Activated CD8-positive, alpha-beta memory T cell treated with anti-CD3 and anti-CD28 coated beads, Interleukin-2, amount 50 U/mL, for 1 hour (primary cell): ENCODE measurements around the gene RCOR1.
"Not testable (repeated sequence)": the region's sequence is repeated elsewhere in the genome, so short reads cannot be mapped to it uniquely, and the experiment has no call there.

ENCODE experiments used
- DNase-seq: peaks from one replicate; pipeline ENCODE4 v3.0.0-alpha.2; 2020; ENCODE audit errors: extremely low read depth

RCOR1 gene

DNA sequence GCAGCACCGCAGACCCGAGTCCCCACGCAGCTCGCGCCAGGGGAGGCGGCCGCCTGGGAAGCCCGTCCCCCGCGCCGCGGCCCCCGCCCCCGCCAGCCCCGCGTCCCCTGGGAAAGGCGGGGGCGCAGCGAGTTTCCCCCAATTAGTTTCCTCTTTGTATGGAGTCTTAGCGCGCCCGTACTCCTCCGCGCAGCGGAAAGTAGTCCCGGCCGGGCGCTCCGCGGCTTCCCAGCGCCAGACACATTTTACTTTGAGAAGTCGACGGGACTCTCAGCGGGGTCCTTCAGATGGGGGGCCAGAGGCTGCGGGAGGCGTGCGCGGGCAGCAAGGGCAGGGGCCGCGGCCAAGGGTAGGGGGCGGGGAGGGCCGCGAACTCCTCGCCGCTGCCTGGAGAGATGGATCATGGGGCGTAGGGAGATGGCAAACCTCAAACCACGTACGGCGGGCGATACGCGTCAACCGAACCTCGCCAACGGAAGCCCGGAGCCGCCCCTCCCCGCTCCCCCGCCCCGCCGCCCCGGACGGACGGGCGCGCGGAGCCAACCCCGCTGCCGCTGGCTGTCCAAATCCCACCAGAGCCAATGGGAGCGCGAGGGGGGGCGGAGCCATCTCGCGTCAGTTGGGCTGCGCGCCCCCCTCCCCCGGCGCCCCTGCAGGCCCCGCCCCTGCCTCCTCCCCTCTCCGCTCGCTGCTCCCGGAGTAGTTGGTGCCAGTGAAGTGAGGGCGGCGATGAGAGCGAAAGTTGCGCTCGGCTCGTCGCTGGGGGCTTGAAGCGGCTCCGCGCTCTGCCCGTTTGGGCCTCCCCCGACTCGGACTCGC lies at the start of gene RCOR1:
RCOR1 (plus strand) TSS at position 706 of the 819 bp plus-strand sequence. CDS start 238 bp downstream, outside the sequence.
- peak; percentile 88 for DNase-seq

DNA sequence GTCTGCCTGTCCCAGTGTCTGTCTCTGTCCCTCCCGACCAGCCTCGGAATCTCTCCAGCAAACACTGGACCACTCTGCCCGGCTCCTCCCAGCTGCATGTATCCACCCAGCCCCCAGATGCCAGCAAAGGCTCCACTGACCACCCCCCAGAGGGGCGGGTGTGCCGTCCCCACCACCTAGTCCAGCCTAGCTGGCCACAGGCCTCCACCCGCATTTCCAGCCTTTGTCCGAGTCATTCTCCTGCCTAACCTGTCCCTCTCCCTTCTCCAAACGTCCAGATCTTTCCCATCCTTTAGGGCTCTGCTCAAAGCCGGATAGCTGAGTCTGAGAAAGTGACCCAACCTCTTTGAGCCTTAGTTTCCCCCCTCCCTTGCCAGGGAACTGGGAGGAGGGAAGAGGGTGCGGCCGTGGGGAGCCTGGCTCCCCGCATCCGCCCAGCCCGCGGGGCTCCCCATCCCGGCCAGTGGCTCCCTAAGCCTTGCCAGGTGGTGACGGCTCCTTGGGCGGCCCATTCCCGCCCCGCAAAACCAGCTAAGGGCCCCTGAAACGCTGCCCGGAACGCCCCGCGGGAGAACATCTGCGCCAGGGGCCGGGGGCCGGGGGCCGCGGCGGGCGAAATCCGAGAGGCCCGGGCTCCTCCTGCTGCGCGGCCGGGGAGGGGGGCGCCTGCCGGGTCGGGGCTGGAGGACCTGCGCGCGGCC lies 48.3 kb upstream of the RCOR1 start:
- no peak for DNase-seq

DNA sequence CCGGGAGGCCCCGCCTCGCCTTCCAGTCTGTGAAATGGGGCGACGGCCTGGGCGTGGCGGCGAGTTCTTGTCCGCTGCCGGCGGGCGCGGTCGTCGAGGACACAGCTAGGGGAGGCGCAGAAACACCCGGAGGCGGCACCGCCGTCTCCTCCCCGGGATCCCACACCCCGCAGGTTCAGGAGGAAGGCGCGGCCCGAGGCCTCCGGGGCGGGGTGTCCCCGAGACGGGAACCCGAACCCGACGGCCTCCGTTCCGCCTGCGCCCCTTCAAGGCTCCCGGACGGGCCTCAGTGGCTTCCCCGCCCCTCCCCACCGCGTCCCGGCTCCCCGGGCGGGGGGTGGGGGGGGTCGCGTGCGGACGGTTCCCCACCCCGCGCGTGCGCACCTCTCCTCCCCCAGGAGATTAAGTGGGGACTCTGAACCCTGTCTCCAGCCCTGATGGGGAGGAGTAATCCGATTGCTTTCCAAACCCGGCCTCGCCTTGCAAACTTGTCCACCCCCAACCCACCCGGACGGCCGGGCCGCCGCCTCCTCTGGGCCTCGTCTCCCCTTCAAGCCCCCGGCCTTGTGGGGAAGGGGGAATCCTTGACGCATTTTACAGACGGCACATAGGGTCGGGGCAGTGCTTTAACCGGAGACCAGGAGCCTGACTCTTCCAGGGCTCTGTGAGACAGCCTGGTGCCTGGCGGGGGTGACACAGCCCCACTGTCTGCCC lies 47.5 kb upstream of the RCOR1 start:
- DNase-seq: no peak

DNA sequence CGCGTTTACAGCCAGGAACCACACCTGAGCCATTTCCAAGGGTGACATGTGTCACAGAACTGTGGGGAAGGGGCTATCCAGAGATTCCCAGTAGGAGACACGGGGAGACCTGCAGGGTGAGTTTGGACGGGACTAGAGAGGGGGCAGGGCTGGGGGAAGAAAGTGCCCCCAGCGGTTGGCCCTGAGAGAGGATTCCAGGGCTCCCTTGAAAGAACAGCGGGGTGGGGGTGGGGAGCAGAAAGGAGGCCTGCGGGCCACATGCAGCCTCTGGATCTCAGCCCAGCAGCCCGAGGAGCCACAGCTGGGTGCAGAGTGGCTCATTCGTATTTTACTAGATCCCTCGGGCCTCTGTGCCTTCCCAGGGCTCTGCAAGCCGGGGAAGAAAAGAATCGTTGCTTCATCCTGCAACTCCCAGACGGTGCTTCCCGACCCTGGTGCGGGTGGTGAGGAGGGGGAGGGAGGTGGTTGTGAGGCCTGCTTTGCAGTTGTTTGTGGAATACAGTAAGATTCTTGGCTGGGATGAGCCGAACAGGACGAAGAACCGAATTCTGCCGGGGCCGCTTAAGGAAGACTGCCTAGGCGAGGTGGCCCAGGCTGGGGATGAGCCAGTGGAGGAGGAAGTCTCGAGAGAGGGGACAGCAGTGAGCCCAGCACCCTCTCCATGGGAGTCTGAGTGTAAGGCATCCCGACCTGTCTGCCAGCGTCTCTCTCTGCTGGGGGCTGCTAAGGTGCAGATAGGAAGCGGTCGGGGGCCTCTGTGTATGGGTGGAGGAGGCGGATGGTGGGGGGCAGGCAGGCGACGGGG lies 46.8 kb upstream of the RCOR1 start:
- no peak for DNase-seq

DNA sequence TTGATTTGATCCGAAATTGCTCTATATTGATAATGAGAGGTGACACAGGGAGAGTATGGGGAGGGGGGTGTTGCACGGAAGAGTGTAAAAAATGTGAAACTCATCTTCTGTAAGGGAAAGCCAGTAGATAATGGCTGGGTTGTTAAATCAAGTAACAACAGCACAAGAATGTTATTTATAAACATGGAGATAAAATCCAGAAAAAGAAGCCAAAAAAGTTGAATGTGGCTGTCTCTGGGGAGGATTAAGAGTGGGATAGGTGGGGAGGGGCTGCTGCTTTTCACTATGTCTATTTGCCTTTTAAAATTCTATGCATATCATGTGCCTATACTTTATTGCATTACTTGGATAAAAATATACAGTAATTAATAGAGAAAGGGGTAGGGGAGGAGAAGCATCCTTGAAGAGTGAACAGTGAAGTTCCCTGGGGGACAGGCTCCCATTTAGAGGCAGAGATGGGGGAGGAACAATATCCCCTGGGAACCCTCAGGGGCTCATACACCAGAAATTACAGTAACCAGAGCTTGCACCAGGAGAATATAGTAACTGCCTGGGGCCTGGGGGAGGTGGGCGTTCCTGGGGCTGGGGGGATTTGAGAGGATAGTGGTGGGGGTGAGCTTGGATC lies 43.7 kb upstream of the RCOR1 start:
- DNase-seq: no peak

DNA sequence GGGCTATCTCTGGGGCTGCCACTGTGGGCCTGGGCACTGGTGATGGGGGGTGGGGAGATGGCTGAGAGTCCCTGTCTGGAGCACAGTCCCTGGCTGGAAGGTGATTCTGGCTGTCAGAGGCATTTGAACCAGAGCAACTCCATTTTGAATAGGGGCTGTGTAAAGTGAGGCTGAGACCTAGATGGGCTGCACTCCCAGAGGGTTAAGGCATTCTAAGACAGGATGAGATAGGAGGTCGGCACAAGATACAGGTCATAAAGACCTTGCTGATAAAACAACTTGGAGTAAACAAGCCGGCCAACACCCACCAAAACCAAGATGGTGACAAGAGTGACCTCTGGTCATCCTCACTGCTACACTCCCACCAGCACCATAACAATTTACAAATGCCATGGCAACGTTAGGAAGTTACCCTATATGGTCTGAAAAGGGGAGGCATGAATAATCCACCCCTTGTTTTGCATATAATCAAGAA lies 41.5 kb upstream of the RCOR1 start:
- not testable (repeated sequence) for DNase-seq

DNA sequence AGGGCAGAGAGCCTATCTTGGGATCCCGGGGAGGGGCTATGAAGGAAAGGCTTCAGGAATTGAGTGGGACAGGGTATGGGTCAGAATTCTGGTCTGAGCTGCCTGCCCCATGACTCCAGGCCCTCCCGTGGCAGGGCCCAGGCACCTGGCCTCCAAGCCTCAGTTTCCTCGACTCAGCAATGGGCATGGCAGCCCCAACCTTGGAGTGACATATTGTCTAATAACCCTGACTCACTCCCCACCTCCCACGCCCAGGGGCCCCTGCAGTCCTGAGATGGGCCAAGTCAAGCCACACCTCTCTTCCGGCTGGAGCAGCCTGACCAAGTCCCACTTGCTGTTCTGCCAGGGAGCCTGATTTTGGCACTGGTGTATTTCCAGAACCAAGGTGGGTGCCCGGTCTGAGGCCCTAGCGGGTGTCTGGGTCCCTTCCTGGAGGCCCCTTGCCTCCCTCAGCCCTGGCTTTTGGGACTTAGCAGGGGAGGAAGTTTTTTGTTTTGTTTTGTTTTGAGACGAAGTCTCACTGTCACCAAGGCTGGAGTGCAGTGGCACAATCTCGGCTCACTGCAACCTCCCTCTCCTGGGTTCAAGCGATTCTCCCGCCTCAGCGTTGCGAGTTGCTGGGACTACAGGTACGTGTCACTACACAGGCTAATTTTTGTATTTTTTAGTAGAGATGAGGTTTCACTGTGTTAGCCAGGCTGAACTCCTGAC lies 40.3 kb upstream of the RCOR1 start:
- no peak for DNase-seq

DNA sequence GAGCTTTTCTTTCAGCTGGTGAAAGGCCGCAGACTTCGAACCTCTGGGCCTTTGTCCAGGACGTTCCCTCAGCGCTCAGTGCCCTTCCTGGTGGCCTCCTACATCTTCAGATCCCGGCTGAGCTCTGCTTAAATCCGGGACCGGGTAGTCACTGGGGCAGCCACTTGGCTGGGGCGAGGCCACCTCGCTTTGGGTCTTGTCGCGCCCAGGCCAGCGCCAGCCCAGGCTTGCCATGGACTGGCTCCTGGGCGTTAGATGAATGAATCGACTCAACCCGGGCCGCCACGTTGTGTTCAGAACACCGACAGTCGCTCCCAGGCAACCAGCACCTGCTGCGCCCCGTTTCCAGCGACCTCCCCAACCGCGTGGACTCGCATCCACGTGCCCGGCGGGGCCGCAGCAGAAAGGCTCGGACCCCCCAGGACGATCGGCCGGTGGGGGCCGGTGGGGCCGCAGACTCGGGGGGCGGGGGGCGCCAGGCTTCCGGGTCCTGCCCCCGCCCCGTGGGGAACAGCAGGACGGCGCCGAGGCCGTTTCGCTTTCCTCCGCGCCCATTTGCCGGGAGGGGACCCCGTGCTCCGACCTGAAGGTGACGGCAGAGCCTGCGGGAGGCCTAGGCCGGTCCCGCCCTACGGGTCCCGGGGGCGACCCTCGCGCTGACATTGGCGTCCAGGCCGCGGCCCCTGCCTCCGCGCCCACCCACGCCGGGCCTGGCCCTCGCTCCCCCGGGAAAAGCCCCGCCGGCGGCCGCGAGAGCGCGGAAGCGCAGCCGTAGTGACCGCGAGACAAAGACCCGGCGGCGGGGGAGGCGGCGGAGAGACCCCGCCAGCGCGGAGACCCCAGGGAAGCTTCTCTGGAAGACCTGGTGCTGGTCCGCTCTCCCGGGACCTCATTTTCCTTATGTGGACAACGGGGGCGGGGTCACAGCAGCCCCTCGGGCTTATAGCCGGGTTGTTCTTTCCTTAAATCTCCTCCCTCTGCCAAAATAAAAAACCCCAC lies 37.3 kb upstream of the RCOR1 start:
- DNase-seq: peak; percentile 8

DNA sequence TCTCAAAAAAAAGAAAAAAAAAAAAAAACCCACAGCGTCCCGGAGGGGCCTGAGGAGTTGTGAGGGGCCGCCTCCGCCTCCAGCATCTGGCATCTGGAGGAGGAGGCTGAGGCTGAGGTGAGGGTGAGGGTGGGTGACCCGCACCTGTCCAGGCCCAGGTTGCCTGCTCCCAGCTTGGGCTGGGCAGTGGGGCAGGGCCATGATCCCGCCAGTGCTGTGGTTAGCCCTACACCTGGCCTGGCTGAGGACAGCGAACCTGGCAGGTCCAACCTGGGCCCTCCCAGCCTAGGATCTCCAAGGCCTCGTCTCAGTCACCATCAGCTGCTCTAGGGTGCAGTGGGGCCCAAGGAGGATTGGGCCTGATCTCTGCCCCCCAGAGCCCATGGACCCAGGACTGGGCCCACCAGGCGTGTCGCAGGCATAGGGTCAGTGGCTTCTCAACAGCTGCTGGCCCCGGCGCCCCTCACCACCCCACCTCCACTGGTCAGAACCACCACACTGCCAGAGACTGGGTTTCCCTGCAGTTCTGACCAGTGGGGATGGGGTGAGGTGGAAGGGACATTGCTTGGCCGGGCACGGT lies 36.3 kb upstream of the RCOR1 start:
- no peak for DNase-seq

DNA sequence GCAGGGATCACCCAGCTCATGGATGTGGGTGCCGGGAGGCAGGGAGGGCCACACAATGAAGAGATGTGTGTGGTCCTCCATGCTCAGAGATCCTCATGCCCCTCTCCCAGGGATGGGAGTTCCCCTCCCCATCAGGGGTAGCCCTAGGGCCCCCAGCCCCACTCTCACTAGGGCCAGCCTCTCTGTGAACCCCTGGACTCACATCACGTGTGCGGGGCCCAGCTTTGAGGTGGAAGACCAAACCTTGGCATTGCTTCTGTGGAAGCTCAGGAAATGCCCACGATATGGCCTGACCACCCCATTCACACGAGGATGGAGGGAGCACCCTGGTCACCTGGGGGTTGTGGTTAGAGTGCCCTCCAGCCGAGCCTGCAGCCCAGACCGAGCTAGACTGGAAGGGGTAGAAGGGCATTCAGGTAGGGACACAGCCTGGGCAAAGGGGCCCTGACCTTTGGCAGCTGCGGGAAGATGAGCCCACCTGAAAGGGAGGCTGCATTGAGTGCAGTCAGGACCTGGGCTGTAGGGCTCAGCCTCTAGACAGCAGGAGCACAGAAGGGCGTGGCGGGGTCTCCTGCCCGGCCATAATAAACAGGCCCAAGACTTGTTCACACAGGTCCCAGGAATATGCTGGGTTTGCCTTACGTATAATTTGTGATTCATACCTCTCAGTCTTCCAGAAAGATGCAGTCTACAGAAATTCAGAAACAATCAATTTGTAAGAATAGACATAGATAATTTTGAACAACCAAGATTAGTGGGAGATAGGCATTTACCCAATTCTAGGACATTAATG lies 34.8 kb upstream of the RCOR1 start:
- DNase-seq: no peak

DNA sequence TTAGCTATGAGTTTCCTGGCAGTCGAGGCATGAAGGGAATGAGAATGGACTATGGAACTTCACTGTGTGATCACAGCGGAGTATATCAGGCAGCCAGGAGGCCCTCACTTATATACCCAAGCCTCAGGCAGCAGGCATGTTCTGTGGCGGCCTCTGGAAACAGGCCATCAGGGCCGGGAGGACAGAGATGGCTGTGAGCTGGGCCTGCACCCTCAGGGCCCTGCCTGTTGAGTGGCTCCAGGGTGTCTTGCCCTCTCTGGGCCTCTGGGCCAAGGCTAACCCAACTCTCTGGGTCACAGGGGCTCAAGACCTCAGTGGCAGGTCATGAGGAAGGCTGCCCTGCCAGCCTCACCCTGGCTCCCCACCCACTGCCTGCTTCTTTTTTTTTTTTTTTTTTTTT lies 33.9 kb upstream of the RCOR1 start:
- DNase-seq: no peak

DNA sequence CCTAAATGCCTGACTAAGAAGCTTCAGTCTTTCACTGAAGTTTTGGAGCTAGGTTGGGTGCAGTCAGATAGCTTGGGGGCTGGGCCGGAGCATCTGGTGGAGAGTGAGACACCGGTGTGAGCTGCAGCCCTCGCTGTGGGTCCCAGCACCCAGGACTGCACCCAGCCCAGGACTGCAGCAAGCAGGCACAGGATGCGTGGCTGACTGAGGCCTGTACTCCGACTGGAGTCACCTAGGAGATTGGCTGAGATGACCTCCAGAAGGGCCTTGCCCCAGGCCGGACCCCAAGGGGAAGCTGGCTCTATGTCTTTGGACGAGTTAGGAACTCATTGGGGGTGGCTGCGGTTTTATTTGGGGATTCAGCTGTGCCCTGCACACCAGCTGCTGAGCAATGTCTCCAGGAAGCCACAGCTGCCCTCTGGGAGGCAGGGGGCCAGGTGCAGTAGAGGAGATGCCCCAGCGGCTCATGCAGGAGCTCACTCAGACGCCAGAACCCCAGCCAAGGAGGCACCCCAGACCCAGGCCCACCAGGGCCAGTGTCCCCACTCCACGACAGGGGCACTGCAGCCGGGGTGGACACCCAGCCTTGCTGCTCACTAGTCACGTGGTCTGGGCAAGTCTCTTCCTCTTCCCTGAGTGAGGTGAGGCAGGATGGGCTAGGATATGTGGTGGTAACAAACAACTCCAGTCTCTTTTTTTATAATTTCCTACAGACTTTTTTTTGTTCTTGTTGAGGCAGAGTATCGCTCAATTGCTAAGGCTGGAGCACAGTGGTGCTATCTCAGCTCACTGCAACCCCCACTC lies 31.8 kb upstream of the RCOR1 start:
- no peak for DNase-seq

DNA sequence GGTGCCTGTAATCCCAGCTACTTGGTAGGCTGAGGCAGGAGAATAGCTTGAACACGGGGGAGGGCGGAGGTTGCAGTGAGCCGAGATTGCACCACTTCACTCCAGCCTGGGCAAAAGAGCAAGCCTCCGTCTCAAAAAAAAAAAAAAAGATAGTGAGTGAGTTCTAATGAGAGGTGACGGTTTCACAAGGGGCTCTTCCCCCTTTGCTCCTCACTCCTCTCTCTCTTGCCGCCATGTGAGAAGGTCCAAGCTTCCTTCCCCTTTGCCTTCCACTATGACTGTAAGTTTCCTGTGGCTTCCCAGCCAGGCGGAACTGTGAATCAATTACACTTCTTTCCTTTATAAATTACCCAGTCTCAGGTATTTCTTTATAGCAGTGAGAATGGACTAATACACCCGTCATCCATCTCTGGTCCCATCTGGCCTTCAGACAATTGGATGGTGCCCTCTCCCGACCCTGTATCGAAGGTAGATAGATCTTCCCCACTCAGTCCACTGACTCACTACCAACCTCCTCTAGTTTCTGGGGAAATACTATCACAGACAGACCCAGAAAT lies 27.0 kb upstream of the RCOR1 start:
- no peak for DNase-seq

DNA sequence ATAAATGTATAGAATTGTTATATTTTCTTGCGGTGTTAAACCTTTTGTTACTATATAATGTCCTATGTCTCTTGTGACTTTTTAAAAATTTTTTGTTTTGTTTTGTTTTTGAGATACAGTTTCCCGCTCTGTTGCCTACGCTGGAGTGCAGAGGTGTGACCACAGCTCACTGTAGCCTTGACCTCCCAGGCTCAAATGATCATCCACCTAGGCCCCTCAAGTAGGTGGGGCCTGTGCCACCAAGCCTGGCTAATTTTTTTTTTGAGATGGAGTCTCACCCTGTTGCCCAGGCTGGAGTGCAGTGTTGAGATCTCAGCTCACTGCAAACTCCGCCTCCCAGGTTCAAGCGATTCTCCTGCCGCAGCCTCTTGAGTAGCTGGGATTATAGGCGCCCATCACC lies 26.5 kb upstream of the RCOR1 start:
- DNase-seq: no peak

DNA sequence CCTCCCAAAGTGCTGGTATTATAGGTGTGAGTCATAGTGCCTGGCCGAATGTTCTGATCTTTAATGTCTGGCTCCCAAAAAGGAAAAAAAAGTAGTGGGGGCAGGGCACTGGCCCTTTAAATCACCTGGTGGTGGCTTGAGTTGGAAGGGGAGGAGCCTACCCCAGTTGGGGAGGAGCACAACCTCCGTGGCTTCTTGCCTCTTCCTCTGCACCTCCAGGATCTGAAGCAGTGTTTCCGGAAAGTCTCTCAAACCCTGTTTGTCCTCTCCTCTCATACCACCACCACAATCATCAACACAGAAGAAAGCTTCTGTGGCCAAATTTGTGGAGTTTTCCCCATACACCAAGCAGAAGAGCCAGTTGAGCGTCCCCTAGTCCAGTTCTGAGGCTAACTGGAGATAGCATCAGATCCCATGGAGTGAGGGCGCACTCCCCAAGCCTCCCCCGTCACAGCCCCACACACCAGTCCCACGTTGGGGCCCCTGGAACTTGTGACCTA lies 24.3 kb upstream of the RCOR1 start:
- DNase-seq: no peak

DNA sequence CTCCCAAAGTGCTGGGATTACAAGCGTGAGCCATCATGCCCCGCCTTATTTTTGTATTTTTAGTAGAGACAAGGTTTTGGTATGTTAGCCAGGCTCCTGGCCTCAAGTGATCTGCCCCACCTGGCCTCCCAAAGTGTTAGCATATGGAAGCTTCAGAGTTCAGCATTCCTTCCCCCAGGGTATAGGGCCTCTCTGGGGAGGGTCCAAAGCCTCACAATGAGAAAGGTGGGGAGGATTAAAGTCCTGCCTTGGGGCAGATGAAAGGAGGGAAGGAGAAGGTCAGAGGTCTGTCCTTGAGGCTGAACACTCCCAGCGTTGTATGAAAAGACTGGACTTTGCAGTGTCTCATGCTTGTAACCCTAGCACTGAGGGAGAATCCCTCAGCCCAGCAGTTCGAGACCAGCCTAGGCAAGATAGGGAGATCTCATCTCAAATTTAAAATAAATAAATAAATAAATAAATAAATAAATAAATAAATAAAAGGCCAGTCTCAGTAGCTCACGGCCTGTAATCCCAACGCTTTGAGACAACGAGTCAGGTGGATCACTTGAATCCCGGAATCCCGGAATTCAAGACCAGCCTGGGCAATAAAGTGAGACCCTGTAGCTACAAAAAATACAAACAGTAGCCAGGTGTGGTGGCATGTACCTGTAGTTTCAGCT lies 22.0 kb upstream of the RCOR1 start:
- no peak for DNase-seq
